HG02885 (cell line): ENCODE results near the gene RNF186.
"Not testable (repeated sequence)": the region's sequence is repeated elsewhere in the genome, so short reads cannot be mapped to it uniquely, and the experiment has no call there.

Experiments
- ATAC-seq: cut with Tn5 transposase; IDR thresholded peaks from one replicate; pipeline ENCODE4 v1.9.1; 2021; ENCODE audit warnings: mild to moderate bottlenecking; ENCODE audit not compliant: unreplicated experiment, poor library complexity

RNF186 gene

GRCh38 chr1:19798486-19799229 is 16.4 kb downstream of the RNF186 start:
- no peak for ATAC-seq

- no peak for ATAC-seq
These were observed 17.3 kb downstream of the RNF186 start for GRCh38 chr1:19797827-19798226.

- ATAC-seq = no peak
These were observed 20.5 kb downstream of the RNF186 start for GRCh38 chr1:19794583-19794982.

GRCh38 chr1:19793360-19794046 is 21.6 kb downstream of the RNF186 start:
- no peak for ATAC-seq

GRCh38 chr1:19792237-19793002 is 22.7 kb downstream of the RNF186 start:
- no peak for ATAC-seq

GRCh38 chr1:19790061-19790975 is 24.8 kb downstream of the RNF186 start:
- not testable (repeated sequence) for ATAC-seq

GRCh38 chr1:19786988-19787423 is 28.1 kb downstream of the RNF186 start:
- no peak for ATAC-seq

- ATAC-seq = no peak
These were observed 29.4 kb downstream of the RNF186 start for GRCh38 chr1:19785660-19786059.

GRCh38 chr1:19780267-19780877 is 34.7 kb downstream of the RNF186 start:
- ATAC-seq = no peak

- ATAC-seq = no peak
These were observed 38.1 kb downstream of the RNF186 start for GRCh38 chr1:19776933-19777332.

- ATAC-seq = no peak
These were observed 38.8 kb downstream of the RNF186 start for GRCh38 chr1:19776287-19776686.

GRCh38 chr1:19775831-19776230 is 39.3 kb downstream of the RNF186 start:
- no peak for ATAC-seq

- ATAC-seq = no peak
These were observed 39.8 kb downstream of the RNF186 start for GRCh38 chr1:19775317-19775716.

GRCh38 chr1:19774180-19774785 is 40.8 kb downstream of the RNF186 start:
- no peak for ATAC-seq

- no peak for ATAC-seq
These were observed 41.6 kb downstream of the RNF186 start for GRCh38 chr1:19773485-19773884.

- no peak for ATAC-seq
These were observed 43.0 kb downstream of the RNF186 start for GRCh38 chr1:19772053-19772452.

GRCh38 chr1:19771350-19771749 is 43.7 kb downstream of the RNF186 start:
- ATAC-seq = no peak

GRCh38 chr1:19770436-19771190 is 44.5 kb downstream of the RNF186 start:
- ATAC-seq = no peak
